ENCODE measurements around the gene ASAP2. TPM values are rescaled to one million over a fixed set of nuclear protein-coding genes. Genes with fewer than 3 reads are reported as not detected.

ASAP2 gene
- total RNA-seq, 1 experiment from 2014 or later = 25.2 TPM

GRCh38 chr2:9256570-9257043, 50.0 kb downstream of the ASAP2 start:
- peaks cover 17% of the 10 kb centered on the region for H3K4me1 ChIP-seq (ENCODE audit: insufficient read depth, low read length)
- H3K4me3 ChIP-seq (ENCODE audit: low read length) = no peak overlapping the region
- H3K27me3 ChIP-seq (ENCODE audit: low read length) = no peaks in the 10 kb centered on the region
- no peak overlapping the region for H2AFZ ChIP-seq (ENCODE audit: low read length)
- no peaks in the 10 kb centered on the region for H3K9me3 ChIP-seq (ENCODE audit: low read length)
- H3F3A ChIP-seq (ENCODE audit: low read length, unreplicated experiment) = no peaks in the 10 kb centered on the region
- CTCF ChIA-PET = no interaction called here
- ATAC-seq (peak; percentile 38), DNase-seq (no peak)
- POLR2A ChIA-PET (ENCODE audit: unreplicated experiment) = no interaction called here
- no peaks in the 10 kb centered on the region for H3K9me2 ChIP-seq (replicated peaks; ENCODE audit: low read length)
- peaks cover 15% of the 10 kb centered on the region; the same call in 1 of the 2 replicates for H4K20me1 ChIP-seq (ENCODE audit: low read length)
- no peak overlapping the region for H3K4me2 ChIP-seq (ENCODE audit: low read length)
- no peak overlapping the region for H3K9ac ChIP-seq (ENCODE audit: low read length)
- intact Hi-C loops (cut with micrococcal nuclease) = no loop called here
- H3K36me3 ChIP-seq (ENCODE audit: low read depth, low read length) = no peaks in the 10 kb centered on the region
- peaks cover 95% of the 10 kb centered on the region for H3K79me2 ChIP-seq (ENCODE audit: low read length)
- TF ChIP-seq, protein P1, sequence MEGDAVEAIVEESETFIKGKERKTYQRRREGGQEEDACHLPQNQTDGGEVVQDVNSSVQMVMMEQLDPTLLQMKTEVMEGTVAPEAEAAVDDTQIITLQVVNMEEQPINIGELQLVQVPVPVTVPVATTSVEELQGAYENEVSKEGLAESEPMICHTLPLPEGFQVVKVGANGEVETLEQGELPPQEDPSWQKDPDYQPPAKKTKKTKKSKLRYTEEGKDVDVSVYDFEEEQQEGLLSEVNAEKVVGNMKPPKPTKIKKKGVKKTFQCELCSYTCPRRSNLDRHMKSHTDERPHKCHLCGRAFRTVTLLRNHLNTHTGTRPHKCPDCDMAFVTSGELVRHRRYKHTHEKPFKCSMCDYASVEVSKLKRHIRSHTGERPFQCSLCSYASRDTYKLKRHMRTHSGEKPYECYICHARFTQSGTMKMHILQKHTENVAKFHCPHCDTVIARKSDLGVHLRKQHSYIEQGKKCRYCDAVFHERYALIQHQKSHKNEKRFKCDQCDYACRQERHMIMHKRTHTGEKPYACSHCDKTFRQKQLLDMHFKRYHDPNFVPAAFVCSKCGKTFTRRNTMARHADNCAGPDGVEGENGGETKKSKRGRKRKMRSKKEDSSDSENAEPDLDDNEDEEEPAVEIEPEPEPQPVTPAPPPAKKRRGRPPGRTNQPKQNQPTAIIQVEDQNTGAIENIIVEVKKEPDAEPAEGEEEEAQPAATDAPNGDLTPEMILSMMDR (conservative IDR thresholded peaks at IDR 0.05; ENCODE audit: low read depth, low read length) = no peak
- TF ChIP-seq EZH2 (IDR thresholded peaks at IDR 0.05; ENCODE audit: low read length, unreplicated experiment) (no peak), EZH2phosphoT487 (IDR thresholded peaks at IDR 0.05; ENCODE audit: borderline replicate concordance, low read length) (no peak)
- no TSS peak for BruUV-seq (replicated peaks)
- H3K27ac ChIP-seq (ENCODE audit: low read length) = no peak overlapping the region

DNA sequence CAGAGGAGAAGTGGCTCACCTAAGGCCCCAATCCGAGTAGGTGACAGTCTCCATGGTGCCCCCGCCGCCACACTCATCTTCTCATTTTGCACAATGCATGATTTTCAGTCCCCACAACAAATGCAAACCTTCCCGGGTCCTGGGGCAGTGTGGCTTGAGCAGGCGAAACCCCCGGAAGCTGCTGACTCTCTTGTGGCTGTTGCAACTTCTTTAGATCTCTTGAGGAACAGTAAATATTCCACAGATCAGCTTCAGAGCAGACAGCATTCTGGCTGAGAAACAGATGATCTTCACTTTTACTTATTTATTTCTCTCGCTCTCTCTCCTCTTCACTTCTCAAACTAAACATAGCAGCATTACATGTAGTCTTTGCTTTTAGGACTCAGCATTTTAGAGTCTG, 51.9 kb downstream of the ASAP2 start:
- no peaks in the 10 kb centered on the region for H3F3A ChIP-seq (ENCODE audit: low read length, unreplicated experiment)
- no peaks in the 10 kb centered on the region for H3K36me3 ChIP-seq (ENCODE audit: low read depth, low read length)
- H3K27me3 ChIP-seq (ENCODE audit: low read length) = no peaks in the 10 kb centered on the region
- no peaks in the 10 kb centered on the region for H3K9me2 ChIP-seq (replicated peaks; ENCODE audit: low read length)
- intact Hi-C loops (cut with micrococcal nuclease) = no loop called here
- ATAC-seq = no peak
- TF ChIP-seq, protein P1 (conservative IDR thresholded peaks at IDR 0.05; ENCODE audit: low read depth, low read length) = no peak
- TF ChIP-seq EZH2 (IDR thresholded peaks at IDR 0.05; ENCODE audit: low read length, unreplicated experiment) = no peak
- no peak for TF ChIP-seq EZH2phosphoT487 (IDR thresholded peaks at IDR 0.05; ENCODE audit: borderline replicate concordance, low read length)
- H3K4me3 ChIP-seq (ENCODE audit: low read length) = no peak overlapping the region
- H4K20me1 ChIP-seq (ENCODE audit: low read length) = peaks cover 15% of the 10 kb centered on the region; the same call in 1 of the 2 replicates
- no peak overlapping the region for H3K27ac ChIP-seq (ENCODE audit: low read length)
- ChIA-PET CTCF (no interaction called here), POLR2A (ENCODE audit: unreplicated experiment) (no interaction called here)
- no peak overlapping the region for H3K9ac ChIP-seq (ENCODE audit: low read length)
- no peak overlapping the region for H3K4me2 ChIP-seq (ENCODE audit: low read length)
- no TSS peak for BruUV-seq (replicated peaks)
- peaks cover 95% of the 10 kb centered on the region for H3K79me2 ChIP-seq (ENCODE audit: low read length)
- H2AFZ ChIP-seq (ENCODE audit: low read length) = no peak overlapping the region
- no peaks in the 10 kb centered on the region for H3K9me3 ChIP-seq (ENCODE audit: low read length)
- DNase-seq = no peak
- peaks cover 11% of the 10 kb centered on the region; the same call in 1 of the 2 replicates for H3K4me1 ChIP-seq (ENCODE audit: insufficient read depth, low read length)

DNA sequence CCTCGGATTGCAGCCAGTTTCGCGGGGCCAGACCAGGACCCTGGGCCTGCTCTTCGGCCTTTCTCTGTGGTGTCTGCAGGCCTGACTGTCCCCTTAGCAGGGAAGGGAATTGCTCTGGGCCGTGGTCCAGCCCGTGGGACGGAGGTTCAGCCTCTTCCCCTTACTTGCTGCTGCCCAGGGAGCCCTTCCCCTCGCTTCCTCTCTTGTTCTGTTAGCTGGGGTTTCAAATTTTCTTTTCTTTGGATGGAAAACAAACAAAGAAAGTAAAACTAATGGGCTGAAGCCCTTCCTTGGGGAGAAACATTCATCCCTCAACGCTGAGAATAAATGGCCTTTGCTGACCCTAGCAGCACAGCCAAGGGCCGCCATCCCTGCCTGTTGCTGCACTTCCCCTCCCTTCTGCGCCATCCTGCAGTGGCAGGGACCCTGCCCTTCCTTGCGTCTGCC, 52.4 kb downstream of the ASAP2 start:
- POLR2A ChIA-PET (ENCODE audit: unreplicated experiment) = no interaction called here
- TF ChIP-seq EZH2phosphoT487 (IDR thresholded peaks at IDR 0.05; ENCODE audit: borderline replicate concordance, low read length) = no peak
- no peak for TF ChIP-seq EZH2 (IDR thresholded peaks at IDR 0.05; ENCODE audit: low read length, unreplicated experiment)
- TF ChIP-seq, protein P1 (conservative IDR thresholded peaks at IDR 0.05; ENCODE audit: low read depth, low read length) = no peak
- intact Hi-C loops (cut with micrococcal nuclease) = no loop called here
- DNase-seq = no peak
- Histone ChIP-seq H4K20me1 (ENCODE audit: low read length) (peaks cover 15% of the 10 kb centered on the region; the same call in 1 of the 2 replicates), H3F3A (ENCODE audit: low read length, unreplicated experiment) (no peaks in the 10 kb centered on the region), H3K79me2 (ENCODE audit: low read length) (peaks cover 95% of the 10 kb centered on the region), H3K36me3 (ENCODE audit: low read depth, low read length) (no peaks in the 10 kb centered on the region), H3K9me3 (ENCODE audit: low read length) (no peaks in the 10 kb centered on the region), H3K4me3 (ENCODE audit: low read length) (no peak overlapping the region), H3K9ac (ENCODE audit: low read length) (no peak overlapping the region), H3K27ac (ENCODE audit: low read length) (no peak overlapping the region), H3K27me3 (ENCODE audit: low read length) (no peaks in the 10 kb centered on the region), H3K4me1 (ENCODE audit: insufficient read depth, low read length) (peaks cover 11% of the 10 kb centered on the region; the same call in 1 of the 2 replicates), H2AFZ (ENCODE audit: low read length) (no peak overlapping the region), H3K9me2 (replicated peaks; ENCODE audit: low read length) (no peaks in the 10 kb centered on the region), H3K4me2 (ENCODE audit: low read length) (no peak overlapping the region)
- CTCF ChIA-PET = no interaction called here
- ATAC-seq = no peak
- no TSS peak for BruUV-seq (replicated peaks)
